T-helper 22 cell (primary cell): Measurements from ENCODE around the gene ARID5A.
"Not testable (repeated sequence)": the region's sequence is repeated elsewhere in the genome, so short reads cannot be mapped to it uniquely, and the experiment has no call there.

Experiments used
- DNase-seq: peaks from one replicate; pipeline ENCODE4 v3.0.0-alpha.2; 2020; ENCODE audit warnings: low read depth

Gene ARID5A, protein sequence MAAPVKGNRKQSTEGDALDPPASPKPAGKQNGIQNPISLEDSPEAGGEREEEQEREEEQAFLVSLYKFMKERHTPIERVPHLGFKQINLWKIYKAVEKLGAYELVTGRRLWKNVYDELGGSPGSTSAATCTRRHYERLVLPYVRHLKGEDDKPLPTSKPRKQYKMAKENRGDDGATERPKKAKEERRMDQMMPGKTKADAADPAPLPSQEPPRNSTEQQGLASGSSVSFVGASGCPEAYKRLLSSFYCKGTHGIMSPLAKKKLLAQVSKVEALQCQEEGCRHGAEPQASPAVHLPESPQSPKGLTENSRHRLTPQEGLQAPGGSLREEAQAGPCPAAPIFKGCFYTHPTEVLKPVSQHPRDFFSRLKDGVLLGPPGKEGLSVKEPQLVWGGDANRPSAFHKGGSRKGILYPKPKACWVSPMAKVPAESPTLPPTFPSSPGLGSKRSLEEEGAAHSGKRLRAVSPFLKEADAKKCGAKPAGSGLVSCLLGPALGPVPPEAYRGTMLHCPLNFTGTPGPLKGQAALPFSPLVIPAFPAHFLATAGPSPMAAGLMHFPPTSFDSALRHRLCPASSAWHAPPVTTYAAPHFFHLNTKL

DNA sequence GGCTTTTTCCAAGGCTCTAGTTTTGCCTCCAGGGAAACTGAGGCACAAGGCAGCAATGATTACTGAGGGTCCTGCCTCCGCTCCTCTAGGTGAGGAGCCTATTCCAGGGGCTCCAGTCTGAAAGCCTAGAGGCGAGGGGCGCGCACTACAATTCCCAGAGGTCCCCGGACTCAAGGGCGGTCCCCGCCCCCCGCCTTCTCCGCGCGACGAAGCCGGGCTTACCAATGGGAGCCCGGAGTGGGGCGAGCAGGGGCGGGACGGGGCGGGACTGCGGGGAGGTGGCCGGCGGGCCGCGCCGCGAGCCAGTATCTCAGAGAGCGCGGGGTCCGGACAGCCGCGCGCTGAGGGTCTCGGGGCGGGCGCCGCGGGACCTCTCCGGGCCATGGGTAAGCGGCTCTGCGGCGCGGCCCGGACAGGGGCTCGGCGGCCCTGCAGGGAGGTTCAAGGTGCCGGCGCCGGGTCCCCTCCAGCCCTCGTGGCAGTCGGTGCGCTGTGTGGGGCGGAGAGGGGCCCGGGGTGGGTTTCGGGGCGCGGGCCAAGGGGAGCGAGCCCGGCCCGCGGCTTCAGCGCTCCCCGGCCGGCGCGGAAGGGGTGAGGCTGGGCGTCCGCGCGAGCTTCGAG lies at the start of gene ARID5A:
TSS of gene ARID5A (plus strand) at position 308 of the 621 bp plus-strand sequence. CDS start at position 383, 75 bp downstream.
- peak; percentile 88 for DNase-seq

DNA sequence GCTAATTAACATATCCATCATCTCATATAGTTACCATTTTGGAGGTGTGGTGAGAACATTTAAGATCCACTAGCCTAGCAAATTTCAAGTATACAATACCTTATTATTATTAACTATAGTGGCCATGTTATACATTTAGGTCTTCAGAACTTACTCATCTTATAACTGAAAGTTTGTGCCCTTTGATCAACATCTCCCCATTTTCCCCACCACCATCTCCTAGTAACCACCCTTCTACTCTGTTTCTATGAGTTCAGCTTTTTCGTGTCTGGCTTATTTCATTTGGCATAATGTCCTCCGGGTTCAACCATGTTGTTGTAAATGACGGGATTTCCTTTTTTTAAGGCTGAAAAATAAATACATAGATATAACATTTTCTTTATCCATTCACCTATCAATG lies 47.3 kb upstream of the ARID5A start:
- DNase-seq, result no peak

DNA sequence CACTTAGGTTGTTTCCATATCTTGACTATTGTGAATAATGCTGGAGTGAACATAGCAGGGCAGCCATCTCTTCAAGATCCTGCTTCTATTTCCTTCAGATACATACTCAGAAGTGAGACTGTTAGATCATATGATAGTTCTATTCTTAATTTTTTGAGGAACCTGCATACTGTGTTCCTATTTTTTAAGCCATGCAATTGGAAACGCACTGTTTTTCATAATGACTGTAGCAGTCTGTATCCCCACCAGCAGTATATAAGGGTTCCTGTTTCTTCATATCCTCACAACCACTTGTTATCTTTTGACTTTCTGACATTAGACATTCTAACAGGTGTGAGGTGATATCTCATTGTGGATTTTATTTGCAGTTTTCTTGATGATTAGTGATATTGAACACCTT lies 46.9 kb upstream of the ARID5A start:
- no peak for DNase-seq

DNA sequence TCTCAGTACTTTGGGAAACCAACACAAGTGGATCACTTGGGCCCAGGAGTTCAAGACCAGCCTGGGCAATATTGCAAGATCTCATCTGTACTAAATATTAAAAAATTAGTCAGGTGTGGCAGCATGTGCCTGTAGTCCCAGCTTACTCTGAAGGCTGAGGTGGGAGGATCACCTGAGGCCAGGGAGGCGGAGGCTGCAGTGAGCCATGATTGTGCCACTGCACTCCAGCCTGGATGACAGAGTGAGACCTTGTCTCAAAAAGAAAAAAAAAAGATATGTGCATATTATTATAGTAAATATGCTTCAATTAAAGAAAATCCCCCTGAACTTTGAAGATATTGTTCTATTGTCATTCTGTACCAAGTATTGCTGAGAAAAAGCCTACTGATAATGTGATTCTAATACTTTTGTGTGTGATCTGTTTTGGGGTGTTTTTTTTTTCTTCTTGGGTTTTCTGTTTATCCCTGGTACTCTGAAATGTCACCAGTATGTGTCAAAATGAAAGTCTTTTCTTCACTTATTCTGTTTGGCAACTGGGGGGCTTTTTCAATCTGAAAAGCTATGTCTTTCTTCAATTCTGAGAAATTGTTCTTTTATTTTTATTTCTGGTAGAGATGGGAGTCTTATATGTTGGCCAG lies 44.6 kb upstream of the ARID5A start:
- DNase-seq, result no peak

DNA sequence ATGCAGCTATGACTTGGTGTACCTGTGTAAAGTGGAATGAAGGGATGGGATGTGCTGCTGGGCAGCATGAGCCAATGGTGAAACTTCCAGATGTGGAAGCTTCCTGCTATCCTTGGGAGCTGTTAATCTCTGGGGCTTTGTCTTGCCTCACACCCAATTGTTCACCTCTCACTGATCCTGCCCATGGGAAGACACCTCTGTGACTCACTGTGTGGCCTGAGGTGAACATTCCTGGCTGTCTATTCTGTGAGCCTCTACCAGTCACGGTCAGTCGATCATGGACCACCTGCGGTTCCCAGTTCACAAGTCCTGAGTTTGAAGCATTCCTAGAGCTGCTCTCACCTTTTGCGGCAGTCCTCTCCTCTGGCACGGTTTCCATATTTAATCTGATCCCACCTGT lies 43.5 kb upstream of the ARID5A start:
- no peak for DNase-seq

DNA sequence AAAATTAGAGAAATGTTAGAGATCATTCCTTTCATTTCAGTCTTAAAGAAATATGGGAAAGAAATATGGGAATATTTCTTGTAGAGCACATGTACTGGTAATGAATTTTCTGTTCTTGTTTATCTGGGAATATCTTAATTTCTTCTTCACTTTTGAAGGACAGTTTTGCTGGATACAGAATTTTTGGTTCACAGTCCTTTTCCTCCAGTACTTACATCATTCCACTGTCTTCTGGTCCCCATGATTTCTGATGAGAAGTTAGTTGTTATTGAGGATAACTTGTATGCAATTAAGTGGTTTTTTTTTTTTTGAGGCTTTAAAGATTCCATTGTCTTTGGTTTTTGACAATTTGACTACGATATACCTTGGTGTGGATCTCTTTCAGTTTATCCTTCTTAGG lies 42.4 kb upstream of the ARID5A start:
- DNase-seq, result no peak

DNA sequence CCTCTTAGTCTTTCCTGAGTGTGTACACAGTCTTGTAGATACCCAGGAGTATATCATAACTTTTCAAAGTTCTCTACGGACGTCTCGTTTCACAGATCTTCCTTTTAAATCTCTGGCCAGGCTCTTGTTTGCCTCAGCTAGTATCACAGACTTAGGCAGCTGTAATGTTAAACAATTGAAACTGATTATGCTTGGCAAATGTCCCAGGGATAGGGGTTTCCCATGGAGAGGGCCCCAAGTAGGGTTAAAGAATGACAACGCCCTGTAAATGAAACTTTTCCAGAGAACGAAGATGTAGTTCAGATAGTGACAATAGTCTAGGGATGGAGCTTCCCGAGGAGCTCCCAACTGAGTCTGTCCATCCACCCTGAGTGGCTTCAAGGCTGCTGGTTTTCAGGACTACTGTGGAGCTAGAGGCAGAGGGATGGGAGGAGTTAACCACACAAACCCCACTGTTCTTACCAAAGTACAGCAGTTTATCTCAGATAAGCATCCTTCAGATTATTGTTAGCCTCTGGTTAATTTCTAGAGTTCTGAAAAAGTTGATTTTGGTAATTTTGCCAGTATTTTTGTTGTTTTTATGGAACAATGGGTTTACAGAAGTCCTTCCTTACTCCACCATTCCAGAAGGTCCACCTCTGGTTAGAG lies 40.4 kb upstream of the ARID5A start:
- no peak for DNase-seq

DNA sequence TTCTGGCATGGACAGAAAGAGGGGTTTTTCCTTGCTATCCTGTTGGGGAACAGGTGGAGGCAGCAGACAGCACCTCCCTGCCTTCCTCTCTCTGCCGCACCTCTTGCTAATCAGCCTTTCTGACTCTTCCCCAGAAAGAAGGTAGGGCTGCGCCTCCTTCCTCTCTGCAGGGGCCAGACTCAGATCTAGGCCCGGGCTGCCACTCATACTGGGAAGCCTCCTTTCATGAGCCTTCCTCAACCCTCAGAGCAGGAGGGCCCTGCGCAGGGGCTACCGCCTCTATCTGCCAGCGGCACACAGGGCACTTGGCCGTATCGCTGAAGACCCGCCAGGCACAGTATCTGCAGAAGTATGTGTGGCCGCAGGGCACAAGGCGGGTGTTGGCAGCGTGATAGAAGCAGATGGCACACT lies 38.5 kb upstream of the ARID5A start:
- no peak for DNase-seq

DNA sequence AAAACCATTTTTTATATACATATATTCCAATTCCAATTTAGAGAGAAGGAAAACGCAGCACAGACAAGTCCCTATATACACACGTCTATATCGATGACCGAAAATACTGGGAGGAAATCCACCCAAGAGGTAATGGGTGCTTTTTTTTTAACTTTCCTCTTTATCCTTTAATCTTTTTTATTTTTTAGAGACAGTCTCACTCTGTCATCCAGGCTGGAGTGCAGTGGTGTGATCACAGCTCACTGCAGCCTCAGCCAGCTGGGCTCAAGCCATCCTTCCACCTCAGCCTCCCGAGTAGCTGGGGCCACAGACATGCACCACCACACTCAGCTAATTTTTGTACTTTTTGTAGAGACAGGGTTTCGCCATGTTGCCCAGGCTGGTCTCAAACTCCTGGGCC lies 37.9 kb upstream of the ARID5A start:
- not testable (repeated sequence) for DNase-seq

DNA sequence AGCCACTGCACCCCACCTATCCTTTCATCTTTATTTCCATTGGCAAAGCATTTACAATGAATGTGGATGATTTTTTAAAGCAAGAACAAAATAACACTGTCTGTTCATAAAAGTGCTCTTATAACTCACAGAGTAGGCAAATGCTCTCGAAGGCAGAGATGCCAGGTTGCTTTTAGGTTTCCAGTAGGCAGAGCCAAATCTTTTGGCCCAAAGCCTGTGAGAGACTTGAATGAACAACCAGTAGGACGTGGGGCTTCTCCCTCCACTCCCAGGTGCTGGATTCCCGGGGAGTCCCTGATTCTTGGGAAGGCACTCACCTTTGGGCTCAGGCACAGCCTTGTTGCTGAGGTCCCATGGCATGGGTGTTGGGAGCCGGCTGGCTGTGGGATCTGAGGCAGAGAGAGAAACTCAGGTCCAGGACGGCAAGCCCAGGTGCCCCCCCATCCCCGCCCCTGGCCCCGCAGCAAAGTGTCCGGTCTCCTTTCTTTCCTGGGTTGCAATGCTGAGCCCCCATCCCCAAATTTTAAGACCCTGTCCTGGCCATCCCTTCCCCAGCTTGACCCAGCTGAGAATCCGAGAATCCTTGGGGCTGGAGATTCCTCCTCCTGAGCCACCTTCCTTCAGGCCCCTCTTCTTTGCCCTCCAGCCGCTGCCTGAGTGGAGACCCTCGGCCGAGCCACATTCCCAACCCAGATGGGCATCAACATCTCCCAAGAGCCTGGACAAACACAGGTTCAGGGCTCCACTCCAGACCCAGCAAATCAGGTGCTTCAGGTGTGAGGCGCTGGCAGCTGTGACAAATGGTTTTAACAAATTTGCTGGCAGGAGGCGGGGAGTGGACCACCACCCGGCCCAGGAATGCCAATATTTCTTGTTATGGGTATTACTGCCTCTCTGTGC lies 37.2 kb upstream of the ARID5A start:
- DNase-seq, result no peak

DNA sequence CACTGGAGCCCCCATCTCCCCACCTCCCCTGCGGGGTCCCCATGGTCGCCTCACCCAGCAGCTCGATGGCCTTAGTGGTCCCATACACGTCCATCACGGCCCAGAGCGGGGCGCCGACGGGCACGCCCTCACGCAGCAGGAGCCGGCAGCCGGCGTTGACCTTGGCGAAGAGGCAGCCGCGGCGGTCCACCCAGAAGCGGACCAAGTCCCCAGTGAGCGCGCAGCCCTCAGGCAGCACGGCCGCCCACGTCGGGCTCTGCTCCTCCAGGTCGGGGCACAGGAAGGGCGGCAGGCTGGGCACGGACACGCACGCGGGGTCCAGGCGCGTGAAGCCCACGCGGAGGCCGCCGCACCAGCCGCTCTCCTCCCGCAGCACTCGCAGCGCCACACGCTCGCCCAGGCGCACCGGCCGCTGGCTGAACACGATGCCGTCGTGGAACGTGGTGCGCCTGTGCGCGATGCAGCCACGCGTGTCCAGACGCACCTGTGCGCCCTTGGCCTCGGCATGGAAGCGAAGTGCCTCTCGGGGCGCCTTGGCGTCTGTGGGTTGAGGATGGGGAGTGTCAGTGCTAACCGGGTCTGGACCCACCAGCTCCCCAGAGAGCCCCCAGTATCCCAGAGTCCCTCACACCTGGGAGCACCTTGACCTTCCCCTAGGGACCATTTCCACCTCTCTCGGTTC lies 36.0 kb upstream of the ARID5A start:
- DNase-seq, result no peak

DNA sequence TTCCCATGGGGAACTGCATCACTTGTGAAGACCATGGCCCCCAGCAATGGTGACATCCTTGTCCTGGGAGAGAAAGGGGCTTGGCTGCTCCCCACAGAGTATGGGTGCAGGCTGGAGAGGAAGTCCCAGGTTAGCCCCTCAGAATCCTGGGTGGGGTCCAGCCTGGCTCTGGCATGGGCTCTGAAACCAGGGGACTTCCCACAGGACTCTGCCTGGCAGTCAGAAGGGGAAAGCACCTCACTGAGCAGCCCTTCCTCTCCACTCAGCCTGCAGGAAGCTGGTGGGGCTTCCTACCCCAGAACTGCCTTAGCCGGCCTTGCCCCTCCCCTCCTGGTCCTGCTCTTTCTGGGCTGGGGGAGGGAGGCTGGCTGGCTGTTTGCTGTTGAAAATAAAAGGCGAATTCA lies 35.1 kb upstream of the ARID5A start:
- DNase-seq, result no peak

DNA sequence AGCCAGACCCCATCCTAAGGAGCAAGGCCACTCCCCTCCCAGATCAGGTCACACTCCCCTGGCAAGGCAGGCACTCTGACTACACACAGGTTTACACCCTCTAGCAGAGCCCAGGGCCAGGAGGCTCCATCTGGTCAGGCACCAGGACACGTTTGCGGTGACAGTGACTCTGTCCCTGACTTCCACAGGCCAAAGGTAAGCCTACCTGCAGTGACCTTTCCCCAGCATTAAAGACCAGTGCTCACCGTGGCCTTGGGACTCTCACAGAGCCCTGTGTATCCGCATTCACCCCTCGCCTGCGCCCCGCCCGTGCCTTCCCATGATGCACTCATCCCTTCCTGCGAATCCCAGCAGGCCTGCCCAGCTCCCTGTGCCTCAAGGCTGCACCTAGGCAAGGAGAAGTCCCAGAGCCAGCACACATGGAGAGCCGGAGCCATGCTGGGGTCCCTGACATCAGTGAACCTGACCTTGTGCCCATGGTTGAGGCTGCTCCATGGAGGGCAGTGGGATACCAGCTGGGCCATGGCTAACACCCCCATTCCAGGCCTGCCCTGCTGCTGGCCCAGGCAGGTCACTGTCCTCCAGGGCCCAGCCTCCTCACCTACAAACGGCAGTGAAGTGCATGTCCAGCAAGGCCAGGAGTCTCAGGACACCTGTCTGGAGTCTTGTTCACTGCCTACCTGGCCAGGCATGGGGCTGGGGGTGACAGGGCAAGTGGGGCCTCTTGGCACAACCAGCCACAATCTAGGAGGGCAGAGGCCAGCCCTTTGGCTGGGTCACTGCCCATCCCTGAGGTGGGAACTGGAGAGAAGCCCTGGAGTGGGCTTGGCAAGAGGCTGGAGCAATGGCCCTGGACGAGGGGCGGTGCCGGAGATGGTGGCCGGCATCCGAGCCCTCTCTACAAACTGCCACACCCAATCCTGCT lies 34.4 kb upstream of the ARID5A start:
- no peak for DNase-seq

DNA sequence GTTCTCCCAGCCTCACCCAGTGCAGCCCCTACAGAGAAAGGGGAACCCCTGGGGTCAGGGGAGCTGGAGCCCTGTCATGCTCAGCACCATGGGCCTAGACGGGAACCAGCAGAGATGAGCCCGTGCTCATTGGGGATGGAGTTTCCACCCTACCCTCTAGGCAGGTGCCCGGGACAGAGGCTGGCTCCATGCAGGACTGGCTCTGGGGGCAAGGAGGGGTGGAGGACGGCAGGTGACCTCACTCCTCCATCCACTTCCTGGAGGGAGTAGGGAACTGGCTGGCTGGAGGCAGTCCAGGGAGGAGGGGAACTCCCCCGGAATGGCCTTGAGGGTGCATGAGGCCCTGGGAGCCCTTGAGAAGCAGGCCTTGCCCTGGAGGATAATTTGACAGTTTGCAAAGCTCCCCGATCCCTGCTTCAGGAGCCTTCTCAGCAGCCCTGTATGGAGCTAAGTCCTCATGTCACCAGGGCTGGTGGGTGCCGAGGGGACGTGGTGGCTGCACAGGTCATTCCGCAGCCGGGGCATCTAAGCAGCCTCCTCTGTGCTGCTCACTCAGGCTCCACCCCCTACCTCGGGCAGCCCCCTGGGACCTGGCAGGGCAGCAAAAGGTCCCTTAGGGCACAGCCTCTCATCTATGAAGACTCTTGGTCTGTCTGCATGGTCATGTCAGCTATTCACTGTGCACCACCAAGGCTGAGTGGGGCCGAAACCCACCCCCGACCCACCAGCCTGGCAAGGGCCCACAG lies 33.5 kb upstream of the ARID5A start:
- no peak for DNase-seq

DNA sequence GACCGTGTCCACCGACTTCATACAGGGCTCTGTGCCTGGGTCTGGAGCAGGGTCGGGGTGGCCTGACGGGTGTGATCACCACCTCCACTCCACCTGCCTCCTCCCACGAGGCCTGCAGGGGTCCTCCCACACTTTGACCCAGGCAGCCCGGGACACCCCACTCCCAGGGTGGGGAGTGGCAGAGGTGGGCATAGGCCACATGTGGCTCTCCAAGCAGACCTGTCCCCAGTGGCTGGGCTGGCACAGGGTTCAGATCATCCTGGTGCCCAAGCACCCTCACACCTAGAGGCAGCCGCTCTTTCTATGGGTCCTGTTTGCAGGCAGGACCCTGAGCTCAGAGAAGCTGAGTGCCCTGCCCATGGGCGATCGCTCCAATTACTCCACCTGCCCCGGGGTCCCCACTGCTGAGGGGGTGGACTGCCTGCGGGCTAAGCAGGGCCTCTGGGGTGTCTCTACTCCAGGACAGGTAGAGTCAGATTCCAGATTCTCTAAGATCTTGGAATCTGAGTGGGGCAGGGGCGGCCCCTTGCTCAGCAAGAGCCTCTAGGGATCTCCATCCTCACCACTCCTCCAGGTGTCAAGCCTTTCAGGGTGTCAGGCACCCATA lies 32.8 kb upstream of the ARID5A start:
- no peak for DNase-seq

DNA sequence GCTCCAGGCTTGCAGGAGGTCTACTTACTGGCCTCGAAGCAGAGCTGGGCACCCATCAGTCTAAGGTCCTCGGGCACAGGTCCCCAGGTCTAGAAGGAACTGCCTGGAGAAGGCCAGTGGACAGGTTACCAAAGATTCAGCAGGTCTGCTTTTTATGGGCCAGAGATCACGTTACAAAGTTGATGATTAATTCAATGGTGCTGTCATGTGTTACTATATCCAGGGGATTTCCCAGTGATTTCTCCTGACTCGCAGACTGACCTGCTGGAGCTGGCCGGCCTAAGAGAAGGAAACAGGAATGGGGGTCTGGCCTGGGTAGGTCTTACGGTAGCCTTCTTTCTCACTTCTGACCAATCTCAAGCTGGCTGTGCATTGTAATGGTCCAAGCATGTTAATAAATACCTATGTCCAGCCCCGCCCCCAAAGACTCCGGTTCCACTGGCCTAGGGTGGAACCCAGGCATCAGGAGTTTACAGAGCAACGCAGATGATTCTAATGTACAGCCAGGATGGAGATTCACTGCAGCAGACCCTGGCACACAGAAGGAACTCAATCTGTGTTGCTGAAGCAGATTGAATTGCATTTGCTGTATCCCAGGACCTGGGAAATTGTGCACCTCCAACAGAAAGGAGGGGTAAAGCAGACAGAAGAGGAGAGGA lies 31.2 kb upstream of the ARID5A start, which contains the start of gene NEURL3:
TSS of gene NEURL3 (minus strand) at position 127 of the 659 bp plus-strand sequence. CDS start at position 56, 71 bp downstream.
- no peak for DNase-seq

DNA sequence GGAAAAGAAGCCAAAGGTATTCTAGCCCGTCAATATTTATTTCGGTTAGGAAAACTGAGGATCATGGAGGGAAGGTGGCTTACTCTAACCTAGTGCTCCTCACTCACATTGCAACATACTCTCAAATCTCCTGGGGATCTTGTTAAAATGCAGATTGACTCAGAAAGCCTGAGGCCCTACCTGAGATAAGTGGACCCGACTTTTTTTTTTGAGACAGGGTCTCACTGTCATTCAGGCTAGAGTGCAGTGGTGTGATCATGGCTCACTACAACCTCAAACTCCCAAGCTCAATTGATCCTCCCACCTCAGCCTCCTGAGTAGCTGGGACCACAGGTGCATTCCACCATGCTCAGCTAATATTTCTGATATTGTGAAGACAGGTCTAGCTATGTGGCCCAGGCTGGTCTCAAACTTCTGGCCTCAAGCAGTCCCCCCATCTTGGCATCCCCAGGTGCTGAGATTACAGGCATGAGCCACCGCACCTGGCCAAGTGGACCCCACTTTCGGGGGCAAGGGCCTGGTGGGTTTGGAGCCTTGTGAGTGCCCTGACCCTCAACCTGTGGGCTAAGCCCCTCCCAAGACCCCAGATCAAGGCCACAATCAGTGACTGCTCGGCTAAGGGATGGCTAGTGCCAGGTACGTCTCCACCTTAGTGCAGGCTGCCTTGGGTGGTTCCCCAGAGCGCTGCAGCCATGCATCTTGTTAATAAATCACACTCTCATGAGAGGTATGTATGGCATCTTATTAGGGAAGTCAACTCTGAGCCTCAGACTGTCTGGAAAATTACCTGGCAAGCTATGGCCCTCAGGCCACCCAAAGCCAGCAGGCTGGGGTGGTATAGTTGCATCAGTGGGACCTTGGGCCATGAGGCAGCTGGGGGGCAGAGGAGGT lies 30.3 kb upstream of the ARID5A start:
- no peak for DNase-seq
